Measurements from ENCODE around the gene LRRC66. TPM values are rescaled to one million over a fixed set of nuclear protein-coding genes. Genes with fewer than 3 reads are reported as not detected.

LRRC66 gene
- total RNA-seq, 1 experiment from 2014 or later: 0.37 TPM

GRCh38 chr4:51995647-51996220 is 24.4 kb downstream of the LRRC66 start:
- peaks cover 10% of the 10 kb centered on the region for H3K9me3 Mint-ChIP-seq (ENCODE audit: unreplicated experiment)
- H3K4me1 Mint-ChIP-seq (ENCODE audit: insufficient read depth, unreplicated experiment): peaks cover 7% of the 10 kb centered on the region
- intact Hi-C loops (cut with micrococcal nuclease): no loop called here
- BruUV-seq (replicated peaks): no TSS peak
- H3K27ac Mint-ChIP-seq (ENCODE audit: low read depth, unreplicated experiment): no peak overlapping the region
- DNase-seq (ENCODE audit: unreplicated experiment): no peak
- ChIA-PET CTCF (interaction anchor here (1.0 to 1.2 kb wide), 2 partner anchors 11 to 17 kb away, joined by 3 read pairs; no protein-coding TSS in a partner anchor), POLR2A (interaction anchor here (1.1 kb wide), 1 partner anchor 73 kb away, joined by 3 read pairs; no protein-coding TSS in a partner anchor)
- no peaks in the 10 kb centered on the region for H3K36me3 Mint-ChIP-seq (ENCODE audit: insufficient read depth, unreplicated experiment)
- H3K27me3 Mint-ChIP-seq (ENCODE audit: insufficient read depth, unreplicated experiment): no peaks in the 10 kb centered on the region
- H3K4me3 Mint-ChIP-seq (ENCODE audit: unreplicated experiment): no peak overlapping the region
- no peak for TF ChIP-seq CTCF (IDR thresholded peaks at IDR 0.05; ENCODE audit: unreplicated experiment)

DNA sequence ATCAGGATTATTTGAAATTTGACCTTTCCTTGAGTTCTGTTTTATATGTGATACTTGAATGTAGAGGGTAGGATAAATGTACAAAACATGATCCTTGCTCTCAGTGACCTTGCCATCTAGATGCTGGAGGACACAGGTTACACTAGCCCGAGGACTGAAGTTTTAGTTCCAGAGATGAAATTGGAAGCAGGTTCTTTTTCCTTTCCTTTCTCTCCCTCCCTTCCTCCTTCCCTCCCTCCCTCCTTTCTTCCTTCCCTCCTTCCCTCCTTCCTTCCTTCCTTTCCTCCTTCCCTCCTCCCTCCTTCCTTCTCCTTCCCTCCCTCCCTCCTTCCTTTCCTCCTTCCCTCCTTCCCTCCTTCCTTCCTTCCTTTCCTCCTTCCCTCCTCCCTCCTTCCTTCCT is 54.3 kb downstream of the LRRC66 start:
- Mint-ChIP-seq H3K27ac (ENCODE audit: low read depth, unreplicated experiment) (peak overlapping the region; percentile 60), H3K9me3 (ENCODE audit: unreplicated experiment) (no peaks in the 10 kb centered on the region), H3K36me3 (ENCODE audit: insufficient read depth, unreplicated experiment) (peaks cover 8% of the 10 kb centered on the region), H3K4me3 (ENCODE audit: unreplicated experiment) (no peak overlapping the region), H3K27me3 (ENCODE audit: insufficient read depth, unreplicated experiment) (no peaks in the 10 kb centered on the region), H3K4me1 (ENCODE audit: insufficient read depth, unreplicated experiment) (peaks cover 29% of the 10 kb centered on the region)
- no peak for TF ChIP-seq CTCF (IDR thresholded peaks at IDR 0.05; ENCODE audit: unreplicated experiment)
- no peak for DNase-seq (ENCODE audit: unreplicated experiment)
- intact Hi-C loops (cut with micrococcal nuclease): loop anchor here (10.0 kb wide), 1 partner anchor 51 kb away; no protein-coding TSS in a partner anchor
- CTCF ChIA-PET: interaction anchor here (0.6 to 1.1 kb wide), 2 partner anchors 70 to 134 kb away, joined by 3 to 5 read pairs; no protein-coding TSS in a partner anchor
- BruUV-seq (replicated peaks): no TSS peak
- POLR2A ChIA-PET: interaction anchor here (0.6 to 0.9 kb wide), 2 partner anchors 14 to 17 kb away, joined by 3 read pairs; no protein-coding TSS in a partner anchor

DNA sequence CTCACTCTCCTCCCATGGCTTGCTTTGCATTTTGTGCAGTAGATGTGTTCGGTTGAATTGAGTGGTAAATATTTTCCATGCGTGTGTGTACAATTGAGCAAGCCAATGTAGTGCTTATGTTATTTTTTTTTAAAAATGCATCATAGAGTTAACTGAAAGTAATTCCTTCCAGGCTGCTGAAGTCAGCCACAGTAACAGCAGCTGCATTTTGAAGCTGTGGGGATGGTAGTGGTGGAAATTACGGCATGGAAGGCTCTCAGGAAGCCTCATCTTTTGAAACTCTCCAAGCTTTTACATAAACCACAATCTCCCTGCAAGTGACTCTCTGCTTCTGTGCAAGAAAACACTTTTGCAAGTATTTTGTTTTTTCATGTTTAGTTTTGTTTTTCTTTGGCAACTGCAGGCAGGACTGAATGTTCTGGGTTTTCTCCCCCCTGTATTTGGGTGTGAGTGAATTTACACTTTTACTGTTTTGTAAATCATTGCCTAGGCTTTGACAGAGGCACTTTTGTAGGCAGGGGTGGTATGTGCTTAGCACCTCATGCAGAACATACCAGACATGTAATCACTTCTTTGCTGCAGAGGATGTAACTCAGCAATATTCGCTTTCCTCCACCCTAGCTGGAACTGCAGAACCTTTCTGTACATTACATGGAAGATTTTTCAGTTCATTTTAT is 56.2 kb downstream of the LRRC66 start:
- CTCF ChIA-PET: interaction anchor here (1.0 to 1.9 kb wide), 2 partner anchors 15 to 68 kb away, joined by 3 to 6 read pairs; no protein-coding TSS in a partner anchor
- Mint-ChIP-seq H3K4me1 (ENCODE audit: insufficient read depth, unreplicated experiment) (peaks cover 48% of the 10 kb centered on the region), H3K36me3 (ENCODE audit: insufficient read depth, unreplicated experiment) (peaks cover 8% of the 10 kb centered on the region), H3K4me3 (ENCODE audit: unreplicated experiment) (no peak overlapping the region), H3K27me3 (ENCODE audit: insufficient read depth, unreplicated experiment) (no peaks in the 10 kb centered on the region), H3K9me3 (ENCODE audit: unreplicated experiment) (no peaks in the 10 kb centered on the region), H3K27ac (ENCODE audit: low read depth, unreplicated experiment) (peak overlapping the region; percentile 25)
- intact Hi-C loops (cut with micrococcal nuclease): loop anchor here (10.0 kb wide), 1 partner anchor 49 kb away; no protein-coding TSS in a partner anchor
- TF ChIP-seq CTCF (IDR thresholded peaks at IDR 0.05; ENCODE audit: unreplicated experiment): no peak
- DNase-seq (ENCODE audit: unreplicated experiment): no peak
- POLR2A ChIA-PET: interaction anchor here (0.7 to 2.1 kb wide), 6 partner anchors 9 to 121 kb away, joined by 3 to 8 read pairs (median 4); partner anchors contain the start of gene DCUN1D4
- no TSS peak for BruUV-seq (replicated peaks)

DNA sequence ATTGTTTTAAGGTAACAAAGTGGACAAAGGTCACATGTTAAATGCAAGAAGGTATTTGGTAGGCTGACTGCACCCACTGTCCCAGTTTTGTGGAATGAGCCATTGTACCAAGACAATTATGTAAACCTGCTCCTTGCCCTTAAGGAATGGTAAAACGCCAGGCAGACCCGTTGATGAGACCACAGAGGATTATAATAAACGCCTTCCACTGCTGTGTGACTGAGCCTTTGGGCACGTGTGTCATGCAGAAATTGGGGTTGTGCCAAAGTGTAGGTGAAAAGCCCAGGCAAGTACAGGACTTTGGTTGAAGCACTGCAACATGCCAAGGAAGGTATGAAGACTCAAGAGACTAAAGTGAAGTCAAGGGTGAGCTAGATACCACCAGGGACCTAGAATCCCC is 59.7 kb downstream of the LRRC66 start:
- CTCF ChIA-PET: interaction anchor here (0.6 to 1.8 kb wide), 2 partner anchors 16 to 65 kb away, joined by 3 to 4 read pairs; no protein-coding TSS in a partner anchor
- DNase-seq (ENCODE audit: unreplicated experiment): peak; percentile 69
- POLR2A ChIA-PET: interaction anchor here (0.7 to 3.5 kb wide), 3 partner anchors 9 to 40 kb away, joined by 3 to 11 read pairs (median 3); no protein-coding TSS in a partner anchor
- Mint-ChIP-seq H3K36me3 (ENCODE audit: insufficient read depth, unreplicated experiment) (peaks cover 14% of the 10 kb centered on the region), H3K4me1 (ENCODE audit: insufficient read depth, unreplicated experiment) (peaks cover 37% of the 10 kb centered on the region), H3K4me3 (ENCODE audit: unreplicated experiment) (no peak overlapping the region), H3K9me3 (ENCODE audit: unreplicated experiment) (no peaks in the 10 kb centered on the region), H3K27me3 (ENCODE audit: insufficient read depth, unreplicated experiment) (no peaks in the 10 kb centered on the region), H3K27ac (ENCODE audit: low read depth, unreplicated experiment) (peak overlapping the region; percentile 71)
- BruUV-seq (replicated peaks): no TSS peak
- intact Hi-C loops (cut with micrococcal nuclease): loop anchor here (10.0 kb wide), 1 partner anchor 46 kb away; no protein-coding TSS in a partner anchor
- no peak for TF ChIP-seq CTCF (IDR thresholded peaks at IDR 0.05; ENCODE audit: unreplicated experiment)
